Neural progenitor cell (in vitro differentiated cells): ENCODE data around the gene CUL2. TPM values are rescaled to one million over a fixed set of nuclear protein-coding genes. Genes with fewer than 3 reads are reported as not detected.

Source experiments
- DNase-seq: peaks from one replicate; pipeline ENCODE4 v3.0.0-alpha.2; 2016; ENCODE audit warnings: low spot score
- H2AFZ ChIP-seq: fragments of 200-600 bp; sonication (generic); replicated peaks from 2 replicates; pipeline ENCODE4 v1.6.1; 2016; ENCODE audit warnings: antibody characterized with exemption
- H3F3A ChIP-seq: fragments of 200-600 bp; sonication (generic); 2 replicates; pipeline ENCODE4 v1.6.1; 2016; ENCODE audit warnings: antibody characterized with exemption, low read depth
- H3K27ac ChIP-seq: fragments of 200-600 bp; sonication (generic); 2 replicates; pipeline ENCODE4 v1.5.1; 2016; ENCODE audit warnings: mild to moderate bottlenecking
- H3K27me3 ChIP-seq: fragments of 200-600 bp; sonication (generic); 2 replicates; pipeline ENCODE4 v1.6.1; 2016; ENCODE audit warnings: mild to moderate bottlenecking, moderate library complexity
- H3K36me3 ChIP-seq: fragments of 200-600 bp; sonication (generic); 2 replicates; pipeline ENCODE4 v1.5.1; 2016
- H3K4me1 ChIP-seq: fragments of 200-600 bp; sonication (generic); 2 replicates; pipeline ENCODE4 v1.6.1; 2016; ENCODE audit warnings: mixed run types
- H3K4me2 ChIP-seq: fragments of 200-600 bp; sonication (generic); 2 replicates; pipeline ENCODE4 v1.6.1; 2016
- H3K4me3 ChIP-seq: fragments of 200-600 bp; sonication (generic); 2 replicates; pipeline ENCODE4 v1.5.1; 2016
- H3K79me2 ChIP-seq: fragments of 200-600 bp; sonication (generic); 2 replicates; pipeline ENCODE4 v1.6.1; 2016; ENCODE audit warnings: low read depth
- H3K9ac ChIP-seq: fragments of 200-600 bp; sonication (generic); 2 replicates; pipeline ENCODE4 v1.6.1; 2016
- H3K9me3 ChIP-seq: fragments of 200-600 bp; sonication (generic); 2 replicates; pipeline ENCODE4 v1.5.1; 2016; ENCODE audit warnings: low read depth
- H4K20me1 ChIP-seq: fragments of 200-600 bp; sonication (generic); 2 replicates; pipeline ENCODE4 v1.6.1; 2016; ENCODE audit warnings: low read depth
- H3K27ac Mint-ChIP-seq: 3 replicates; pipeline ENCODE4 v1.8.0; 2021; ENCODE audit warnings: mixed read lengths
- H3K27me3 Mint-ChIP-seq: 2 replicates; pipeline ENCODE4 v1.8.0; 2022; ENCODE audit warnings: low read depth, mild to moderate bottlenecking, inconsistent platforms, moderate library complexity, mixed read lengths; ENCODE audit not compliant: insufficient read depth
- H3K36me3 Mint-ChIP-seq: 3 replicates; pipeline ENCODE4 v1.8.0; 2021; ENCODE audit warnings: mixed read lengths
- H3K4me1 Mint-ChIP-seq: 3 replicates; pipeline ENCODE4 v1.8.0; 2021; ENCODE audit warnings: mixed read lengths
- H3K4me3 Mint-ChIP-seq: 3 replicates; pipeline ENCODE4 v1.8.0; 2021; ENCODE audit warnings: mild to moderate bottlenecking, moderate library complexity, mixed read lengths
- H3K9me3 Mint-ChIP-seq: 3 replicates; pipeline ENCODE4 v1.8.0; 2020; ENCODE audit warnings: mixed read lengths
- CTCF ChIP-seq: fragments of 200-600 bp; sonication (generic); IDR thresholded peaks from 2 replicates; pipeline ENCODE4 v1.5.1; 2017; ENCODE audit warnings: antibody characterized with exemption, mild to moderate bottlenecking
- EZH2 ChIP-seq: fragments of 200-600 bp; sonication (generic); IDR thresholded peaks from 2 replicates; pipeline ENCODE4 v1.6.1; 2017; ENCODE audit warnings: antibody characterized with exemption, mild to moderate bottlenecking, moderate library complexity
- EZH2phosphoT487 ChIP-seq: fragments of 200-600 bp; sonication (generic); IDR thresholded peaks from 2 replicates; pipeline ENCODE4 v1.6.1; 2017; ENCODE audit warnings: antibody characterized with exemption
- total RNA-seq: library from RNA; depleted of rRNA; stranded (reverse); fragments of >200 nt; gene quantifications from 2 replicates; pipeline ENCODE4 v1.2.3, GENCODE V29; 2015; ENCODE audit warnings: low replicate concordance

Gene CUL2
- total RNA-seq, 1 donor from 2014 or later, result 40.3 TPM

GRCh38 chr10:35070521-35070920 is 19.6 kb downstream of the CUL2 start:
- peaks cover 41% of the 10 kb centered on the region for H3K79me2 ChIP-seq
- no peaks in the 10 kb centered on the region for H3F3A ChIP-seq
- no peaks in the 10 kb centered on the region for H3K4me1 Mint-ChIP-seq
- H3K9me3 Mint-ChIP-seq, result no peaks in the 10 kb centered on the region
- H4K20me1 ChIP-seq, result no peaks in the 10 kb centered on the region
- H3K4me3 ChIP-seq, result no peak overlapping the region
- no peaks in the 10 kb centered on the region for H3K27me3 ChIP-seq
- no peaks in the 10 kb centered on the region for H3K9me3 ChIP-seq
- no peak overlapping the region for H3K4me2 ChIP-seq
- peaks cover 2% of the 10 kb centered on the region for H3K27me3 Mint-ChIP-seq
- no peaks in the 10 kb centered on the region for H3K36me3 ChIP-seq
- H3K27ac ChIP-seq, result no peak overlapping the region
- H3K4me1 ChIP-seq, result peaks cover 6% of the 10 kb centered on the region
- peaks cover 30% of the 10 kb centered on the region for H3K36me3 Mint-ChIP-seq
- TF ChIP-seq EZH2phosphoT487 (no peak), CTCF (no peak), EZH2 (no peak)
- no peak overlapping the region for H3K27ac Mint-ChIP-seq
- H3K9ac ChIP-seq, result no peak overlapping the region
- no peak for DNase-seq
- no peak overlapping the region for H2AFZ ChIP-seq
- no peak overlapping the region for H3K4me3 Mint-ChIP-seq

- H3K4me3 Mint-ChIP-seq, result no peak overlapping the region
- no peak overlapping the region for H3K27ac Mint-ChIP-seq
These were observed 26.2 kb downstream of the CUL2 start for GRCh38 chr10:35063837-35064454.

GRCh38 chr10:35059481-35059880 is 30.7 kb downstream of the CUL2 start:
- no peak for TF ChIP-seq EZH2phosphoT487
- TF ChIP-seq CTCF, result no peak
- Mint-ChIP-seq H3K4me1 (peaks cover 8% of the 10 kb centered on the region), H3K36me3 (peaks cover 41% of the 10 kb centered on the region), H3K4me3 (no peak overlapping the region), H3K9me3 (no peaks in the 10 kb centered on the region), H3K27ac (no peak overlapping the region), H3K27me3 (no peaks in the 10 kb centered on the region)
- Histone ChIP-seq H3K4me2 (no peak overlapping the region), H2AFZ (no peak overlapping the region), H3K36me3 (no peaks in the 10 kb centered on the region), H3K79me2 (no peaks in the 10 kb centered on the region), H4K20me1 (no peaks in the 10 kb centered on the region), H3K4me3 (no peak overlapping the region), H3K27ac (no peak overlapping the region), H3K4me1 (no peaks in the 10 kb centered on the region), H3K9me3 (no peaks in the 10 kb centered on the region), H3K27me3 (no peaks in the 10 kb centered on the region), H3K9ac (no peak overlapping the region), H3F3A (no peaks in the 10 kb centered on the region)
- DNase-seq, result no peak

More at GRCh38 chr10:35063837-35064454, 26.2 kb downstream of the CUL2 start:
- TF ChIP-seq EZH2phosphoT487, result no peak
- TF ChIP-seq EZH2, result no peak
- TF ChIP-seq CTCF, result no peak
- Mint-ChIP-seq H3K4me1 (no peaks in the 10 kb centered on the region), H3K27me3 (peaks cover 2% of the 10 kb centered on the region), H3K9me3 (no peaks in the 10 kb centered on the region), H3K36me3 (peaks cover 41% of the 10 kb centered on the region)
- Histone ChIP-seq H3K4me3 (no peak overlapping the region), H3K27ac (no peak overlapping the region), H2AFZ (no peak overlapping the region), H4K20me1 (no peaks in the 10 kb centered on the region), H3K4me1 (no peaks in the 10 kb centered on the region), H3K36me3 (no peaks in the 10 kb centered on the region), H3K4me2 (no peak overlapping the region), H3F3A (no peaks in the 10 kb centered on the region), H3K27me3 (no peaks in the 10 kb centered on the region), H3K9me3 (no peaks in the 10 kb centered on the region), H3K9ac (no peak overlapping the region), H3K79me2 (no peaks in the 10 kb centered on the region)
- DNase-seq, result no peak
